ENCODE measurements around the gene SMARCD3.

Gene SMARCD3

GRCh38 chr7:151210087-151210854 is 38.2 kb downstream of the SMARCD3 start, which contains the start of gene H2BK1:
Gene H2BK1, minus strand, starts transcription at chr7:151210488. Its CDS starts 170 bp downstream, at chr7:151210318.
- no peak for DNase-seq (ENCODE audit: low read depth, low spot score)

GRCh38 chr7:151209588-151209987 is 38.9 kb downstream of the SMARCD3 start:
- no peak for DNase-seq (ENCODE audit: low read depth, low spot score)

GRCh38 chr7:151208253-151208862 is 40.1 kb downstream of the SMARCD3 start:
- DNase-seq (ENCODE audit: low read depth, low spot score): no peak

- DNase-seq (ENCODE audit: low read depth, low spot score): no peak
These were observed 40.7 kb downstream of the SMARCD3 start for GRCh38 chr7:151207804-151208203.

- DNase-seq (ENCODE audit: low read depth, low spot score): no peak
These were observed 41.2 kb downstream of the SMARCD3 start for GRCh38 chr7:151207315-151207714.

- DNase-seq (ENCODE audit: low read depth, low spot score): no peak
These were observed 41.6 kb downstream of the SMARCD3 start for GRCh38 chr7:151206914-151207313.

GRCh38 chr7:151205730-151206129 is 42.8 kb downstream of the SMARCD3 start:
- no peak for DNase-seq (ENCODE audit: low read depth, low spot score)

- DNase-seq (ENCODE audit: low read depth, low spot score): no peak
These were observed 44.0 kb downstream of the SMARCD3 start for GRCh38 chr7:151204383-151205032.

GRCh38 chr7:151202836-151203235 is 45.7 kb downstream of the SMARCD3 start:
- DNase-seq (ENCODE audit: low read depth, low spot score): no peak

- DNase-seq (ENCODE audit: low read depth, low spot score): no peak
These were observed 46.7 kb downstream of the SMARCD3 start for GRCh38 chr7:151201751-151202150.

- no peak for DNase-seq (ENCODE audit: low read depth, low spot score)
These were observed 47.1 kb downstream of the SMARCD3 start for GRCh38 chr7:151201344-151201743.

GRCh38 chr7:151198945-151199848 is 49.3 kb downstream of the SMARCD3 start:
- no peak for DNase-seq (ENCODE audit: low read depth, low spot score)

GRCh38 chr7:151197932-151198331 is 50.6 kb downstream of the SMARCD3 start:
- no peak for DNase-seq (ENCODE audit: low read depth, low spot score)

GRCh38 chr7:151195616-151196450 is 52.7 kb downstream of the SMARCD3 start:
- DNase-seq (ENCODE audit: low read depth, low spot score): no peak

- DNase-seq (ENCODE audit: low read depth, low spot score): no peak
These were observed 54.3 kb downstream of the SMARCD3 start for GRCh38 chr7:151194188-151194587.

- no peak for DNase-seq (ENCODE audit: low read depth, low spot score)
These were observed 55.1 kb downstream of the SMARCD3 start for GRCh38 chr7:151193203-151193978.

- no peak for DNase-seq (ENCODE audit: low read depth, low spot score)
These were observed 56.4 kb downstream of the SMARCD3 start for GRCh38 chr7:151192002-151192539.

GRCh38 chr7:151191544-151191943 is 57.0 kb downstream of the SMARCD3 start:
- no peak for DNase-seq (ENCODE audit: low read depth, low spot score)

- no peak for DNase-seq (ENCODE audit: low read depth, low spot score)
These were observed 59.5 kb downstream of the SMARCD3 start for GRCh38 chr7:151189038-151189437.

Measured in activated naive CD8-positive, alpha-beta T cell treated with anti-CD3 and anti-CD28 coated beads, Interleukin-2, amount 50 U/mL, for 16 hours (primary cell).